22Rv1 (cell line): ENCODE results near the gene CISH.

Experiments used
- CTCF ChIP-seq: fragments of 450-650 bp; IDR thresholded peaks from 2 replicates; pipeline ENCODE4 v1.5.1; 2017; ENCODE audit warnings: mild to moderate bottlenecking
- ZFX ChIP-seq: fragments of 450-650 bp; IDR thresholded peaks from 2 replicates; pipeline ENCODE4 v1.6.1; 2017; ENCODE audit warnings: antibody characterized with exemption, borderline replicate concordance

GRCh38 chr3:50573566-50574443 lies 37.8 kb downstream of the CISH start:
- TF ChIP-seq CTCF (no peak), ZFX (no peak)
